ENCODE data around the gene NDUFS1.
A peak's percentile ranks its signal among the peaks of the same experiment; 100 is the strongest.
"Not testable (repeated sequence)": the region's sequence is repeated elsewhere in the genome, so short reads cannot be mapped to it uniquely, and the experiment has no call there.

The NDUFS1 gene

GRCh38 chr2:206159346-206160124 is at the start of gene NDUFS1, which contains the start of gene EEF1B2:
Gene NDUFS1 (minus strand): TSS chr2:206159444. CDS start chr2:206153678, 5,766 bp downstream.
Gene EEF1B2 (plus strand): TSS chr2:206159895. CDS start chr2:206159980, 85 bp downstream.
- peak; percentile 97 for DNase-seq

GRCh38 chr2:206208900-206209299 is 49.7 kb upstream of the NDUFS1 start:
- no peak for DNase-seq

- DNase-seq, result not testable (repeated sequence)
Measured at GRCh38 chr2:206207316-206207715, 48.1 kb upstream of the NDUFS1 start.

- no peak for DNase-seq
Measured at GRCh38 chr2:206204710-206205109, 45.5 kb upstream of the NDUFS1 start.

GRCh38 chr2:206203331-206203730 is 44.1 kb upstream of the NDUFS1 start:
- DNase-seq, result no peak

- DNase-seq, result no peak
Measured at GRCh38 chr2:206202446-206202845, 43.2 kb upstream of the NDUFS1 start.

GRCh38 chr2:206201075-206201848 is 42.0 kb upstream of the NDUFS1 start:
- DNase-seq, result no peak

GRCh38 chr2:206198677-206199076 is 39.4 kb upstream of the NDUFS1 start:
- no peak for DNase-seq

GRCh38 chr2:206193671-206194357 is 34.6 kb upstream of the NDUFS1 start:
- DNase-seq, result no peak

- no peak for DNase-seq
Measured at GRCh38 chr2:206192157-206192556, 32.9 kb upstream of the NDUFS1 start.

- DNase-seq, result no peak
Measured at GRCh38 chr2:206190689-206191088, 31.4 kb upstream of the NDUFS1 start.

GRCh38 chr2:206190111-206190510 is 30.9 kb upstream of the NDUFS1 start:
- DNase-seq, result no peak

GRCh38 chr2:206189691-206190090 is 30.4 kb upstream of the NDUFS1 start:
- no peak for DNase-seq

- not testable (repeated sequence) for DNase-seq
Measured at GRCh38 chr2:206181526-206181925, 22.3 kb upstream of the NDUFS1 start.

- no peak for DNase-seq
Measured at GRCh38 chr2:206176901-206177300, 17.7 kb upstream of the NDUFS1 start.

- no peak for DNase-seq
Measured at GRCh38 chr2:206176121-206176520, 16.9 kb upstream of the NDUFS1 start.

GRCh38 chr2:206173147-206173546 is 13.9 kb upstream of the NDUFS1 start:
- DNase-seq, result no peak

GRCh38 chr2:206171624-206172397 is 12.6 kb upstream of the NDUFS1 start:
- DNase-seq, result not testable (repeated sequence)

- not testable (repeated sequence) for DNase-seq
Measured at GRCh38 chr2:206168230-206168629, 9.0 kb upstream of the NDUFS1 start.

GRCh38 chr2:206164261-206164862 is 5.1 kb upstream of the NDUFS1 start:
- peak; percentile 48 for DNase-seq

GRCh38 chr2:206163251-206163880 is 4.1 kb upstream of the NDUFS1 start:
- no peak for DNase-seq

GRCh38 chr2:206162401-206162800 is 3.2 kb upstream of the NDUFS1 start:
- not testable (repeated sequence) for DNase-seq
